Gastrocnemius medialis (tissue), 4 donors: Measurements from ENCODE around the gene MYO18B. TPM values are rescaled to one million over a fixed set of nuclear protein-coding genes. Genes with fewer than 3 reads are reported as not detected.

Experiments used
- ATAC-seq, 2 donors: fragments of 150-250 bp; one replicate each; pipeline ENCODE4 v1.9.1; 2016
- DNase-seq, 2 donors: peaks; one replicate each; pipeline ENCODE4 v3.0.0-alpha.2; 2019
- H3K27ac ChIP-seq, 4 donors: fragments of 200-600 bp; sonication (generic); 1 replicate in 1 of 4; 2 replicates in 3 of 4; pipeline ENCODE4 v1.5.1; 2016 to 2018; ENCODE audit warnings: mild to moderate bottlenecking in 2 of 4, moderate library complexity in 1 of 4
- H3K27me3 ChIP-seq, 3 donors: fragments of 200-600 bp; sonication (generic) in 2 of 3; 1 replicate in 1 of 3; 2 replicates in 2 of 3; pipeline versions ENCODE4 v1.5.1 to v1.6.0; 2016 to 2019; ENCODE audit warnings: mild to moderate bottlenecking in 1 of 3, moderate library complexity in 1 of 3
- H3K36me3 ChIP-seq, 2 donors: fragments of 200-600 bp; sonication (generic) in 1 of 2; one replicate each; pipeline ENCODE4 v1.5.1; 2017 to 2018
- H3K4me1 ChIP-seq, 2 donors: fragments of 200-600 bp; sonication (generic) in 1 of 2; one replicate each; pipeline ENCODE4 v1.5.1; 2016 to 2017; ENCODE audit warnings: mild to moderate bottlenecking in 2 of 2
- H3K4me3 ChIP-seq, 4 donors: fragments of 200-600 bp; sonication (generic) in 3 of 4; 1 replicate in 1 of 4; 2 replicates in 3 of 4; pipeline ENCODE4 v1.5.1; 2016 to 2019; ENCODE audit warnings: mild to moderate bottlenecking in 2 of 4
- H3K9me3 ChIP-seq, 3 donors: fragments of 200-600 bp; sonication (generic) in 2 of 3; 1 replicate in 1 of 3; 2 replicates in 2 of 3; pipeline ENCODE4 v1.5.1; 2016 to 2019
- POLR2A ChIP-seq, 2 donors: fragments of 450-650 bp; IDR thresholded peaks; one replicate each; pipeline ENCODE4 v1.6.1; 2017; ENCODE audit warnings: antibody characterized with exemption in 2 of 2, mild to moderate bottlenecking in 2 of 2, moderate library complexity in 2 of 2
- in situ Hi-C, 4 donors: fragments of 200-750 bp; cut with MboI; loops; one replicate each; pipeline versions ENCODE4 v1.15.0 to v1.8.0; 2017; ENCODE audit warnings: low sequenced_read_pairs in 4 of 4
- intact Hi-C: fragments of 100-400 bp; cut with DNase I; formaldehyde crosslinking; loops from one replicate; pipeline ENCODE4 v1.15.1; 2023; ENCODE audit warnings: low total_unique reads
- total RNA-seq, 4 donors: library from RNA; depleted of rRNA; stranded (reverse); fragments of >200 nt; gene quantifications; one replicate each; pipeline versions ENCODE4 v1.1.0 to v1.2.3, GENCODE V29; 2016
- TF ChIP-seq, protein P1 (sequence below), 5 experiments: fragments of 450-650 bp in 3 of 5; fragments of 200-600 bp in 2 of 5; sonication (generic) in 2 of 5; IDR thresholded peaks in 4 of 5; conservative IDR thresholded peaks in 1 of 5; 1 replicate in 4 of 5; 2 replicates in 1 of 5; pipeline ENCODE4 v1.5.1; 2016 to 2019; ENCODE audit warnings: antibody characterized with exemption in 5 of 5, mild to moderate bottlenecking in 3 of 5, moderate library complexity in 3 of 5

The MYO18B gene
- total RNA-seq, 4 donors from 2014 or later, result 273 to 408 (median 362) TPM

- ATAC-seq (no peak), DNase-seq (no peak)
- Histone ChIP-seq H3K36me3 (peaks cover 0 to 73% of the 10 kb centered on the region in 2 donors), H3K27me3 (no peaks in the 10 kb centered on the region), H3K4me3 (no peak overlapping the region), H3K4me1 (no peaks in the 10 kb centered on the region), H3K27ac (no peak overlapping the region), H3K9me3 (no peaks in the 10 kb centered on the region)
- intact Hi-C loops, result no loop called here
- in situ Hi-C loops, result no loop called here
- TF ChIP-seq, protein P1, sequence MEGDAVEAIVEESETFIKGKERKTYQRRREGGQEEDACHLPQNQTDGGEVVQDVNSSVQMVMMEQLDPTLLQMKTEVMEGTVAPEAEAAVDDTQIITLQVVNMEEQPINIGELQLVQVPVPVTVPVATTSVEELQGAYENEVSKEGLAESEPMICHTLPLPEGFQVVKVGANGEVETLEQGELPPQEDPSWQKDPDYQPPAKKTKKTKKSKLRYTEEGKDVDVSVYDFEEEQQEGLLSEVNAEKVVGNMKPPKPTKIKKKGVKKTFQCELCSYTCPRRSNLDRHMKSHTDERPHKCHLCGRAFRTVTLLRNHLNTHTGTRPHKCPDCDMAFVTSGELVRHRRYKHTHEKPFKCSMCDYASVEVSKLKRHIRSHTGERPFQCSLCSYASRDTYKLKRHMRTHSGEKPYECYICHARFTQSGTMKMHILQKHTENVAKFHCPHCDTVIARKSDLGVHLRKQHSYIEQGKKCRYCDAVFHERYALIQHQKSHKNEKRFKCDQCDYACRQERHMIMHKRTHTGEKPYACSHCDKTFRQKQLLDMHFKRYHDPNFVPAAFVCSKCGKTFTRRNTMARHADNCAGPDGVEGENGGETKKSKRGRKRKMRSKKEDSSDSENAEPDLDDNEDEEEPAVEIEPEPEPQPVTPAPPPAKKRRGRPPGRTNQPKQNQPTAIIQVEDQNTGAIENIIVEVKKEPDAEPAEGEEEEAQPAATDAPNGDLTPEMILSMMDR (IDR thresholded peaks at IDR 0.05 in 4 of 5, conservative IDR thresholded peaks at IDR 0.05 in 1 of 5), result no peak
- TF ChIP-seq POLR2A (IDR thresholded peaks at IDR 0.05), result no peak
Observed at GRCh38 chr22:25874327-25874726, 132.3 kb downstream of the MYO18B start.

DNA sequence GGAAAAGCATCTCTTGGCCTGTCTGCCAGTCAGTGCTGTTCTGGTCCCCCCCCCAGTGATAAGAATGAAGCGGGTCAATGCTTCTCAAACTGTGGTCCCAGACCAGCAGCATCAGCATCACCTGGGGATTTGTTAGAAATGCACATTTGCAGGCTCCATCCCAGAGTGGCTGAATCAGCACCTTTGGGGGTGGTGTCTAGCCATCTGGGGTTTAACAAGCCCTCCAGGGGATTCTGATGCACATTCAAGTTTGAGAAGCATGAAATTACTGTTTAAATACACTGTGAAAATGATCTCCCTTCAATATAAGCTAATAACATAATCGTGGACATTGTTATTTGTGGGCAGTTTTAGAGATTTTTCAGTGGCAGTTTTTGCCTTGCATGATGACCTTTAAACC lies 133.5 kb downstream of the MYO18B start:
- no peaks in the 10 kb centered on the region for H3K27me3 ChIP-seq
- DNase-seq (no peak), ATAC-seq (no peak)
- no peaks in the 10 kb centered on the region for H3K9me3 ChIP-seq
- in situ Hi-C loops, result no loop called here
- peaks cover 0 to 70% of the 10 kb centered on the region in 2 donors for H3K36me3 ChIP-seq
- no peak overlapping the region for H3K4me3 ChIP-seq
- TF ChIP-seq, protein P1 (IDR thresholded peaks at IDR 0.05 in 4 of 5, conservative IDR thresholded peaks at IDR 0.05 in 1 of 5), result no peak
- no peak for TF ChIP-seq POLR2A (IDR thresholded peaks at IDR 0.05)
- H3K4me1 ChIP-seq, result no peaks in the 10 kb centered on the region
- H3K27ac ChIP-seq, result no peak overlapping the region
- intact Hi-C loops, result no loop called here

GRCh38 chr22:25876871-25877270 lies 134.9 kb downstream of the MYO18B start:
- no peak for DNase-seq
- H3K9me3 ChIP-seq, result no peaks in the 10 kb centered on the region
- in situ Hi-C loops (no loop called here), intact Hi-C loops (no loop called here)
- H3K36me3 ChIP-seq, result peaks cover 0 to 74% of the 10 kb centered on the region in 2 donors
- no peaks in the 10 kb centered on the region for H3K4me1 ChIP-seq
- no peak for TF ChIP-seq POLR2A (IDR thresholded peaks at IDR 0.05)
- TF ChIP-seq, protein P1 (IDR thresholded peaks at IDR 0.05 in 4 of 5, conservative IDR thresholded peaks at IDR 0.05 in 1 of 5), result no peak
- no peaks in the 10 kb centered on the region for H3K27me3 ChIP-seq
- no peak overlapping the region for H3K27ac ChIP-seq
- no peak overlapping the region for H3K4me3 ChIP-seq
- ATAC-seq, result no peak

DNA sequence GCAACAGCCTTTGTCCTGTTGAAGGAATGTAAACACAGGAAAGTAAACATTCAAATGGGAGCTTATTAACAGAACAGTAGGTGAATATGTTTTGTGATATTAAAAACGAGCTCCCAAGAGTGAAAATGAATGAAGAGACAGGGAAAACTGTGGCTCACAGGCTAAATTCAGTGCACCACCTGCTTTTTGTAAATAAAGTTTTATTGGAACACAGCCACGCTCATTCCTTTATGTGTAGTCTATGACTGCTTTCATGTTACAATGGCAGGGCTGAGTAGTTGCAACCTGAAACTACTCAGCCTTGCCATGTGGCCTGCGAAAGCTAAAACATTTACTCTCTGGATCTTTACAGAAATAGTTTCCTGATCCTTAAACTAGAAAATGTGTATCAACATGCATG lies 136.9 kb downstream of the MYO18B start:
- Histone ChIP-seq H3K36me3 (peaks cover 0 to 78% of the 10 kb centered on the region in 2 donors), H3K4me1 (no peaks in the 10 kb centered on the region), H3K27ac (no peak overlapping the region), H3K4me3 (no peak overlapping the region), H3K27me3 (no peaks in the 10 kb centered on the region), H3K9me3 (no peaks in the 10 kb centered on the region)
- no peak for DNase-seq
- in situ Hi-C loops, result no loop called here
- ATAC-seq, result no peak
- TF ChIP-seq, protein P1 (IDR thresholded peaks at IDR 0.05 in 4 of 5, conservative IDR thresholded peaks at IDR 0.05 in 1 of 5), result no peak
- TF ChIP-seq POLR2A (IDR thresholded peaks at IDR 0.05), result no peak
- intact Hi-C loops, result no loop called here

GRCh38 chr22:25880524-25880923 lies 138.5 kb downstream of the MYO18B start:
- no peaks in the 10 kb centered on the region for H3K4me1 ChIP-seq
- peaks cover 0 to 67% of the 10 kb centered on the region in 2 donors for H3K36me3 ChIP-seq
- no peak for DNase-seq
- in situ Hi-C loops (no loop called here), intact Hi-C loops (no loop called here)
- no peak overlapping the region for H3K4me3 ChIP-seq
- TF ChIP-seq, protein P1 (IDR thresholded peaks at IDR 0.05 in 4 of 5, conservative IDR thresholded peaks at IDR 0.05 in 1 of 5), result no peak
- TF ChIP-seq POLR2A (IDR thresholded peaks at IDR 0.05), result no peak
- H3K9me3 ChIP-seq, result no peaks in the 10 kb centered on the region
- H3K27ac ChIP-seq, result no peak overlapping the region
- no peak for ATAC-seq
- no peaks in the 10 kb centered on the region for H3K27me3 ChIP-seq
